Progenitor cell of endocrine pancreas (in vitro differentiated cells): ENCODE data around the gene CARS1. TPM values are rescaled to one million over a fixed set of nuclear protein-coding genes. Genes with fewer than 3 reads are reported as not detected.

Source experiments
- DNase-seq: peaks from one replicate; pipeline ENCODE4 v3.0.0; 2021; ENCODE audit warnings: low spot score; ENCODE audit not compliant: unreplicated experiment
- H3K27ac Mint-ChIP-seq: 2 replicates; pipeline ENCODE4 v1.8.0; 2021; ENCODE audit warnings: mild to moderate bottlenecking, moderate library complexity, mixed read lengths
- H3K27me3 Mint-ChIP-seq: 2 replicates; pipeline ENCODE4 v1.8.0; 2021; ENCODE audit warnings: mixed read lengths
- H3K36me3 Mint-ChIP-seq: 2 replicates; pipeline ENCODE4 v1.8.0; 2022; ENCODE audit warnings: mixed read lengths; ENCODE audit not compliant: insufficient read depth
- H3K4me1 Mint-ChIP-seq: 2 replicates; pipeline ENCODE4 v1.8.0; 2021; ENCODE audit warnings: low read depth, mixed read lengths
- H3K4me3 Mint-ChIP-seq: 2 replicates; pipeline ENCODE4 v1.8.0; 2021; ENCODE audit warnings: low read depth, mild to moderate bottlenecking, moderate library complexity, mixed read lengths
- H3K9me3 Mint-ChIP-seq: 2 replicates; pipeline ENCODE4 v1.8.0; 2021; ENCODE audit warnings: low read depth, mixed read lengths
- CTCF ChIP-seq: fragments of 200-600 bp; sonication (generic); IDR thresholded peaks from one replicate; pipeline ENCODE4 v1.5.0; 2021; ENCODE audit warnings: antibody characterized with exemption, mild to moderate bottlenecking; ENCODE audit not compliant: unreplicated experiment
- total RNA-seq: library from RNA; stranded (reverse); gene quantifications from 2 replicates; pipeline ENCODE4 v1.2.1, GENCODE V29; 2021

Gene CARS1
- total RNA-seq, 1 donor from 2014 or later = 56.4 TPM

DNA sequence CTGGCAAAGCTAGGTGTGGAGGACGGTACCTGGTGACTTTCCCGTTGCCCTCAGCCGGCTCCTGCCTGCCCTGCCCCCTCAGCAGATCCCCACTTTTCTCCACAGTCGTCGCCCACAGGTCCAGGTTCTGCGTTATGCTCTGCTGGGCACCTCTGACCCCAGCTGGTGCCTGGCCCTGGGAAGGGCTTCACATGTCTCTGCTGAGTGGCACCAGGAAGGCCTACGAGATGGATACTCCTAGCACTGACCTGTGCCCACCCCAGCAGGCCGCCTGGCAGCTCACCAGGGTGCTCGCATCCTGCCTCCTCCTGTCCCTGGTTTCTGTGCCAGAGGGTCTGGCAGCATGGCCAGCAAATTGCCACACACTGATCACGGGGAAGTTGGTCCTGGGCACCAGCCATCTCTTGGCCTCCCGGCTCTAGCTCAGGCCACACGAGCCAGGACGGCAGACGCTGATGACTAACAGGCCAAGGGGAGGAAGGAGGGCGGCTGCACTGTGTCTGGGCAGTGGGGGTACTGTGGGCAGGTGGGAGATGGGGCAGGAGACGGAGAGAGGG, 13.8 kb downstream of the CARS1 start:
- Mint-ChIP-seq H3K27me3 (no peaks in the 10 kb centered on the region), H3K36me3 (peaks cover 9% of the 10 kb centered on the region), H3K27ac (peak overlapping the region; percentile 63), H3K9me3 (no peaks in the 10 kb centered on the region), H3K4me3 (no peak overlapping the region), H3K4me1 (peaks cover 5% of the 10 kb centered on the region)
- TF ChIP-seq CTCF = no peak
- no peak for DNase-seq

GRCh38 chr11:3042496-3043314, 14.5 kb downstream of the CARS1 start:
- no peak overlapping the region for H3K4me3 Mint-ChIP-seq
- no peak for TF ChIP-seq CTCF
- no peak for DNase-seq
- H3K4me1 Mint-ChIP-seq = peaks cover 5% of the 10 kb centered on the region
- H3K9me3 Mint-ChIP-seq = no peaks in the 10 kb centered on the region
- H3K27ac Mint-ChIP-seq = no peak overlapping the region
- H3K36me3 Mint-ChIP-seq = peaks cover 9% of the 10 kb centered on the region
- H3K27me3 Mint-ChIP-seq = no peaks in the 10 kb centered on the region

DNA sequence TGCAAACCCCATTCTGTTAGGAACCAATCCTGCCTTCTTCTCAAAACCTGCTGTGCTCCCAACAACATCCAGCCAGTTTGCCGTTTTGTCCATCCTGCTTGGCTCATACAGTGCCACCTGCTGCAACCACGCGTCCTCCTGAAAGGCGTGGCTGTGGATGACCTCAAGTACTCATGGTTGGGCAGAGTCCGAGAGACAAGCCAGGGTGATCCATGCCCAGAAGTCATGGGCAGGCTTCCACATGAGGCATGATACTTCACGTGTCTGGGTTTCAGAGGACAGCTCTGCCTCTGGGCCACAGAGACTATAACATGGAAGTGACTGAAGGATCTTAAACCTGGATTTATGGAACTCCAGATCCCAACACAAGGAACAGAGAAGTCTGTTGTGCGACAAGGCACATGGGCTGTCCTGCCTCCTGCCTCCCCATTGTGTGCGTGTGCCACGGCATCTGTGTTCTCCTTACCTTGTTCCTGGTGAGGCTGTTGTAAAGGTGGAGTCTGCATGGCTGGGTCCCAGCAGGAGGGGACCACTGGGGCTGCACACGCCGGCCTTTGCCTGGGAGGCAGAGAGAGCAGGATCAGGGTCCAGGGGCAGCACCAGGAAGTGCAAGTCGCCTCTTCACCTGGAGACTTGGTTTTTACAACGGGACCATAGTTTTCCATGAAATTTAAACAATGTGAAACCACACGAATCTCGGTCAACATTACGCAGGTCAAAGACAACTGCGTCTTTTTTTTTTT, 15.4 kb downstream of the CARS1 start:
- H3K27ac Mint-ChIP-seq = peak overlapping the region; percentile 71
- TF ChIP-seq CTCF = no peak
- no peaks in the 10 kb centered on the region for H3K9me3 Mint-ChIP-seq
- no peaks in the 10 kb centered on the region for H3K27me3 Mint-ChIP-seq
- H3K4me1 Mint-ChIP-seq = peaks cover 5% of the 10 kb centered on the region
- no peak for DNase-seq
- peaks cover 14% of the 10 kb centered on the region for H3K36me3 Mint-ChIP-seq
- H3K4me3 Mint-ChIP-seq = no peak overlapping the region

GRCh38 chr11:3040881-3041280, 16.3 kb downstream of the CARS1 start:
- TF ChIP-seq CTCF = no peak
- H3K36me3 Mint-ChIP-seq = peaks cover 16% of the 10 kb centered on the region

DNA sequence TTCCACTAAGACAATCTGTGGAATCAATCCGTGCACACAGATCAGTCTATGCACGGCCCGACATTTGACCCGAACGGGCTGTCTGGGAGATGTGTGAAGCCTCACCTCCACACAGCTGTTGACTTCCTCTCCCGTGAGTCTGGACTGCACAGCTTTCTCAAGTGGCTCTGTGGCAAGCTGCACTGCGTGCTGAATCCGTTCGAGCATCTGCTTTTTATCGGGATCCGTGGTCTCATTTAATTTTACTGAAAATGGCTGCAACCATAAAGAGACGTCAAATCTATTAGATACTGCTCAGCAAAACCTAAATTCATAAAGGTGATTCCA, 19.3 kb downstream of the CARS1 start:
- peaks cover 20% of the 10 kb centered on the region for H3K36me3 Mint-ChIP-seq
- H3K27me3 Mint-ChIP-seq = no peaks in the 10 kb centered on the region
- DNase-seq = no peak
- no peak overlapping the region for H3K4me3 Mint-ChIP-seq
- H3K4me1 Mint-ChIP-seq = peaks cover 5% of the 10 kb centered on the region
- H3K27ac Mint-ChIP-seq = no peak overlapping the region
- TF ChIP-seq CTCF = no peak
- no peaks in the 10 kb centered on the region for H3K9me3 Mint-ChIP-seq

More at GRCh38 chr11:3040881-3041280, 16.3 kb downstream of the CARS1 start:
- peaks cover 5% of the 10 kb centered on the region for H3K4me1 Mint-ChIP-seq
- no peaks in the 10 kb centered on the region for H3K9me3 Mint-ChIP-seq
- no peaks in the 10 kb centered on the region for H3K27me3 Mint-ChIP-seq
- no peak overlapping the region for H3K4me3 Mint-ChIP-seq
- no peak overlapping the region for H3K27ac Mint-ChIP-seq
- no peak for DNase-seq
